ENCODE measurements around the gene CEP112. TPM values are rescaled to one million over a fixed set of nuclear protein-coding genes. Genes with fewer than 3 reads are reported as not detected.

The CEP112 gene
- total and polyA plus RNA-seq, 4 donors, result 1.1 to 4.9 (median 1.4) TPM

GRCh38 chr17:65985571-65985970 is 206.4 kb downstream of the CEP112 start:
- Histone ChIP-seq H3K27ac (ENCODE audit: low read depth in 1 of 2, low read length in 2 of 2) (no peak overlapping the region), H3K4me3 (ENCODE audit: low read depth in 1 of 3, low read length in 3 of 3) (no peak overlapping the region), H3K4me1 (ENCODE audit: control insufficient read depth in 4 of 4, insufficient read depth in 4 of 4, low read length in 3 of 4) (no peaks in the 10 kb centered on the region), H3K9ac (ENCODE audit: low read depth in 1 of 2, low read length in 2 of 2) (no peak overlapping the region), H3K9me3 (ENCODE audit: control insufficient read depth in 4 of 4, low read length in 3 of 4) (no peaks in the 10 kb centered on the region), H3K27me3 (ENCODE audit: control insufficient read depth in 4 of 4, insufficient read depth in 4 of 4, low read length in 3 of 4) (no peaks in the 10 kb centered on the region), H3K36me3 (ENCODE audit: control insufficient read depth in 4 of 4, insufficient read depth in 3 of 4, low read depth in 1 of 4, low read length in 3 of 4) (no peaks in the 10 kb centered on the region)
- TF ChIP-seq REST (IDR thresholded peaks at IDR 0.05) (no peak), RXRA (IDR thresholded peaks at IDR 0.05) (no peak), YY1 (IDR thresholded peaks at IDR 0.05) (no peak), ATF3 (IDR thresholded peaks at IDR 0.05) (no peak), HNF4A (conservative IDR thresholded peaks at IDR 0.05) (no peak), SP1 (IDR thresholded peaks at IDR 0.05) (no peak), NR2F2 (IDR thresholded peaks at IDR 0.05) (no peak), MAX (IDR thresholded peaks at IDR 0.05) (no peak)
- WGBS, result 91% methylated on average over 3 of the region's 3 CpGs
- no peak for DNase-seq (ENCODE audit: low spot score)

- no peak overlapping the region for H3K9ac ChIP-seq (ENCODE audit: low read depth in 1 of 2, low read length in 2 of 2)
- no peak for TF ChIP-seq HNF4A (conservative IDR thresholded peaks at IDR 0.05)
- no peak for TF ChIP-seq TAF1 (conservative IDR thresholded peaks at IDR 0.05)
- no peak for TF ChIP-seq REST (IDR thresholded peaks at IDR 0.05)
- no peak for TF ChIP-seq ZBTB33 (IDR thresholded peaks at IDR 0.05)
- TF ChIP-seq JUND (IDR thresholded peaks at IDR 0.05), result no peak
- TF ChIP-seq HNF4G (IDR thresholded peaks at IDR 0.05), result no peak
- no peak for TF ChIP-seq FOXA2 (IDR thresholded peaks at IDR 0.05)
- TF ChIP-seq NR2F2 (IDR thresholded peaks at IDR 0.05), result no peak
- no peak for TF ChIP-seq FOXA1 (IDR thresholded peaks at IDR 0.05)
- no peak for TF ChIP-seq RXRA (IDR thresholded peaks at IDR 0.05)
- TF ChIP-seq ATF3 (IDR thresholded peaks at IDR 0.05), result no peak
- no peak for TF ChIP-seq YY1 (IDR thresholded peaks at IDR 0.05)
- no peak for TF ChIP-seq CTCF (IDR thresholded peaks at IDR 0.05; ENCODE audit: low read depth, low read length, missing input control)
- TF ChIP-seq EGR1 (IDR thresholded peaks at IDR 0.05; ENCODE audit: low read depth in 2 of 2), result no peak
- no peak for TF ChIP-seq MAX (IDR thresholded peaks at IDR 0.05)
- TF ChIP-seq SP1 (IDR thresholded peaks at IDR 0.05), result no peak
- TF ChIP-seq RAD21 (IDR thresholded peaks at IDR 0.05), result no peak
- no peak for TF ChIP-seq GABPA (IDR thresholded peaks at IDR 0.05 in 1 of 2, conservative IDR thresholded peaks at IDR 0.05 in 1 of 2)
- no peaks in the 10 kb centered on the region for H3K36me3 ChIP-seq (ENCODE audit: control insufficient read depth in 4 of 4, insufficient read depth in 3 of 4, low read depth in 1 of 4, low read length in 3 of 4)
- 72% methylated on average over 3 of the region's 3 CpGs for WGBS
- H3K9me3 ChIP-seq (ENCODE audit: control insufficient read depth in 4 of 4, low read length in 3 of 4), result no peaks in the 10 kb centered on the region
- no peak overlapping the region for H3K27ac ChIP-seq (ENCODE audit: low read depth in 1 of 2, low read length in 2 of 2)
- H3K4me1 ChIP-seq (ENCODE audit: control insufficient read depth in 4 of 4, insufficient read depth in 4 of 4, low read length in 3 of 4), result no peaks in the 10 kb centered on the region
- DNase-seq (ENCODE audit: low spot score), result no peak
- H3K4me3 ChIP-seq (ENCODE audit: low read depth in 1 of 3, low read length in 3 of 3), result no peak overlapping the region
- H3K27me3 ChIP-seq (ENCODE audit: control insufficient read depth in 4 of 4, insufficient read depth in 4 of 4, low read length in 3 of 4), result no peaks in the 10 kb centered on the region
These were observed 207.6 kb downstream of the CEP112 start for GRCh38 chr17:65984299-65984698.

Measured in liver (tissue), 9 donors.